NOMO-1 treated with DMSO at 0.1 percent for 48 hours (cell line): ENCODE results near the gene SNIP1.
A peak's percentile ranks its signal among the peaks of the same experiment; 100 is the strongest.
"Not testable (repeated sequence)": the region's sequence is repeated elsewhere in the genome, so short reads cannot be mapped to it uniquely, and the experiment has no call there.

ENCODE experiments used
- DNase-seq: peaks from one replicate; lab custom pipeline; 2025; ENCODE audit not compliant: unreplicated experiment; lab: John Stamatoyannopoulos, UW

SNIP1 gene, protein sequence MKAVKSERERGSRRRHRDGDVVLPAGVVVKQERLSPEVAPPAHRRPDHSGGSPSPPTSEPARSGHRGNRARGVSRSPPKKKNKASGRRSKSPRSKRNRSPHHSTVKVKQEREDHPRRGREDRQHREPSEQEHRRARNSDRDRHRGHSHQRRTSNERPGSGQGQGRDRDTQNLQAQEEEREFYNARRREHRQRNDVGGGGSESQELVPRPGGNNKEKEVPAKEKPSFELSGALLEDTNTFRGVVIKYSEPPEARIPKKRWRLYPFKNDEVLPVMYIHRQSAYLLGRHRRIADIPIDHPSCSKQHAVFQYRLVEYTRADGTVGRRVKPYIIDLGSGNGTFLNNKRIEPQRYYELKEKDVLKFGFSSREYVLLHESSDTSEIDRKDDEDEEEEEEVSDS

DNA sequence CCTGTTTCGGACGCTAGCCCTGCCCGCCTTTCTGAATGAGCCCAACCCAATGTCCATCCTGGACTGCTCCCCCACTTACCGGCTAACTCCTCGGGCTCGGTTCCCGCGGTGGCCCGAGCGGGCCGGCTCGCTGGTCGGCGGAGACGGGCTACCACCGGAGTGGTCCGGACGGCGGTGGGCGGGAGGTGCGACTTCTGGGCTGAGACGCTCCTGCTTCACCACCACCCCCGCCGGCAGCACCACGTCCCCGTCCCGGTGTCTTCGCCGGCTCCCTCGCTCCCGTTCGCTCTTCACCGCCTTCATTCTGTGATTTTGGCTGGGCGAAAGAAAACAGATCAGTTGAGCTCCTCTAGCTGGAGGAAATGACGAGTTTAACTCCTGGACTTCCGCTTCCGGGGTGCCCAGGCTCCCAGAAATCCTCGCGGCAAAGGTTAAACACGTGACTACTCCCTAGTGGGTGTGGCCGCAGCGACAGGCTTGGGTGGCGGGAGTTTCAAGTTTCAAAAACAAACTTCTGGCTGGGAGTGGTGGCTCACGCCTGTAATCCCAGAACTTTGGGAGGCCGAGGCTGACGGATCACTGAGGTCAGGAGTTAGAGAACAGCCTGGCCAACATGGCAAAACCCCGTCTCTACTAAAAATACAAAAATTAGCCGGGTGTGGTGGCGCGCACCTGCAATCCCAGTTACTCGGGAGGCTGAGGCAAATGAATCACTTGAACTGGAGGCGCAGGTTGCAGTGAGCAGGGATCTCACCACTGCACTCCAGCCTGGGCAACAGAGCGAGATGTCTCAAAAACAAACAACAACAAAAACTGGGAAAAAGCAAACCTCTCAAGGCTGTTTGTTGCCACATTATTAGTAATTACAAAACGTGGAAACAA lies at the start of gene SNIP1:
SNIP1 (minus strand) TSS at position 367 of the 882 bp plus-strand sequence; CDS start at position 303, 64 bp downstream.
- DNase-seq, result peak; percentile 84

DNA sequence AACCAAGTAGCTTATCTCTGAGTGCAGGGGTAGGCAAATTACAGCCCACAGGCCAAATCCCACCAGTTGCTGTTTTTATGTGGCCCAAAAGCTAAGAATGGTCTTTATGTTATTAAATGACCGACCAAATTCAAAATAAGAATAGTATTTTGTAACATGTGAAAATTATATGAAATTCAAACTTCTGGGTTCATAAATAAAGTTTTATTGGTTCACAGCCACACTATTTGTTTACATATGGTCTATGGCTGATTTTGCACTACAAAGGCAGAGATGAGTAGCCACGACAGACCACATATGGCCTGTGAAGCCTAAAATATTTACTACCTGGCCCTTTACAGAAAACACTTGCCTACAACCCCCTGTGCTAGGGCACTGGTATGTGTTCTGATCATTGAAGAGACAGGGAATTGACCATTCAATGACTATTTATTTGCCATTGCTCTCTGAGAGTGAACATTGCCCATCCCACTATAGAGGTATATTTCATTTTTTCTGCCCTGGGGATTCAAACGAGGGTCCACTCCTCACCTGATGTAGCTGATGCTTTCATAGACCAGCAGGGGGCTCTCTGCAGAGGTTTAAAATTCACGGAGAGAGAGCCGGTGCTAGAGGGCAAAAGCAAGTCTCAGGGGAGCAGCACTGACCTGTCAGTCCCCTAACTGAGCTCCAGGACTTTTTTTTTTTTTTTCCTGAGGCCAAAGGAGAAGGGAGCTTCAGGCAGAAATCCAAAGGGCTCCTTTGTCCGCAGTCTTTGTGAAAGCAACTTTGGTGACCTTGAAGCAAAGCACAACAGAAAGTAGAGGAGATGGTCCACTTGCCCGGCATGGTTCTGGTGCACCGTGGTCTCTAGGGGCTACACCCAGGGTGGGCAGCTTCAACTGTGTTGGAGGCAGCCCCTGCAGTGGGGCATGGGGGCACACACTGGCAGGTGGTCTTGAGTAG lies 48.9 kb upstream of the SNIP1 start:
- DNase-seq, result peak; percentile 44

DNA sequence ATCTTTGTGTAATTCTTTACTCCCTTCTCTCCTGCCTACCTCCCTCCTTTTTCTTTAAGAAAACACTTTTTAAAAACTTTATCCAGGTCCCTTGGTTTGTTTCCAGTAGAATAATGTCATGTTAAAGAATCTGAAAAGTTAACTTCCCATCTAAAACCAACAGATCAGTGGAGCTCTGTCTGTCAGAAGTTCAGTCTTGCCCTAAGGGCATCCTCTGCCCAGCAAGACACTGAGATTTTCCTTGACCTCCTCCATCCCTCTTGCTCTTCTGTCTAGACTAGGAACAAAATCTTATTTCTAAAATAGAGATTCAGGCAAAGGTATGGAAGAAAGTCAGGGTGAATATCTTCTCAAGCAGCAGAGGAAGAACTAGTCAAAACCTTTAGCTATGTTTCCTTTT lies 47.3 kb upstream of the SNIP1 start:
- DNase-seq, result no peak

DNA sequence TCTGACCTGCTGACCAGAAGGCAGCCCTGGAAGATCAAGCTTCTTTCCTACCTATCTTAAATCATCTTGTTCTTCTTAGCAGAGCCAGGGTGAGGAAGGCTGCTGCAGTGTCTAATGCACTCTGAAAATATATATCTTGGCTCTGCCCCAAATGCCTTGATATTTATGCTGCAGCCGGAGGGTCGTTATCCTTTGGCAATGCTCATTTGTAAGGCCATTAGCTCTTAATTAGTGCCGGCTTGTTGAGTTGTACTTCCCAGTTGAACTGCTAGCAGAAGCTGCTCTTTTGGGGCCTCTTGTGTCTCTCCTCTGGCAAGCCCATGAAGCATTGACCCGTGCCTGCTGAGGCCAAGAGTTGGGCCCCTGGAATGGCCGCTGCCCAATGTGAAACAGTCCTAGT lies 45.8 kb upstream of the SNIP1 start:
- no peak for DNase-seq

DNA sequence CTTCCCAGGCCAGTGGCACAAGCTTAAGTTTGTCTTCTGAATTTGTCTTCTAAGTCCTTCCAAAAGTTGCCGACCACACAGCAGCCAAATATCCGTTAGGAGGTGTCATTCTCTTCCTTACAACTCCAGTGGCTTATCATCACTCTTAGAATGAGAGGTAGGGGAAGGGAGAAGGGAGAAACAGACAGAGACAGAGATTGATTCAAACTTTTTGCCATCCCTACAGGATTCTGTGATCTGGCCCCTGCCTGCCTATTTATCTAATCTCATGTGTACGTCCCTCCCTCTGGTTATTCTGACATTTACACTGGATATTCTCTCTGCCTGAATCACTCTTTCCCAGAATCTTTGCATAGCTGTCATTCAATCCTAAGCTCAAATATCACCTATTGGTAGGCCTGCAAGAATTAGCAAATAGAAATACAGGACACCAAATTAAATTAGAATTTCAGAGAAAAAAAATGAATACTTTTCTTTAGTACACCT lies 42.1 kb upstream of the SNIP1 start:
- no peak for DNase-seq

DNA sequence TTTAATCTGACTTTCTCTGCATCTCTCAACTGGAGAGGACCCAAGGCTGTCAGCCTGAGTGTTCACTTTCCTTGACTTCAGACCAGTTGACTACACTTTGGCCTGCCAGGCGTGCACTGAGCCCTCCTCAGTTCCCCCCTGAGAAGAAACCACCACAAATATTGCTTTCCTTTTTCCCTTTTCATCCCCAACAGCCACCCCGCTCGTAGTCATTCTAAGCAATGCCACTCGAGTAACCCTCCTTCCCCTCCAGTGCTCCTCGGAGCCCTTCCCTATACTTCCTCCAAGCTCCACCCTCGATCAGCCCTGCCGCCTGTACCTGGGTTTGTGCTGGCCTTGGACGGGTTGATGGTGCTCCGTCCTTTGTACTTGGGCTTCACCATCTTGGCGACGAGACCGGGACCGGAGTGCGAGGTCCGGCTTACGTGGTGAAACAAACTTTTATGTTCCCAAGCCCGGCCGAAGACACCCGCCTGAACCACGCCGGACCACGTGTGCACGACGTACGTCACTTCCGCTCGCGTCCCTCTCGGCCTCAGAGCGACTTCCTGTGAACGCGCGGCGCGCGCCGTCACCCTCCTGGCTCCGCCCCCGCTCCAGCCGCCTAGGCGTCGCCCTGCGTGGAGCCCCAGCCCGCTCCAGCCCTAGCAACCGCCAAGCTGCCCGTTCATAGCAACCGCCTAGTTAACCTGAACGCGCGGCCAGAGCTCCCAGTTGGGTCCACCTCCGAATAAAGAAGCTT lies 41.5 kb upstream of the SNIP1 start, which contains the start of gene GNL2:
GNL2 (minus strand) TSS at position 498 of the 742 bp plus-strand sequence; CDS start at position 383, 115 bp downstream.
- peak; percentile 96 for DNase-seq

DNA sequence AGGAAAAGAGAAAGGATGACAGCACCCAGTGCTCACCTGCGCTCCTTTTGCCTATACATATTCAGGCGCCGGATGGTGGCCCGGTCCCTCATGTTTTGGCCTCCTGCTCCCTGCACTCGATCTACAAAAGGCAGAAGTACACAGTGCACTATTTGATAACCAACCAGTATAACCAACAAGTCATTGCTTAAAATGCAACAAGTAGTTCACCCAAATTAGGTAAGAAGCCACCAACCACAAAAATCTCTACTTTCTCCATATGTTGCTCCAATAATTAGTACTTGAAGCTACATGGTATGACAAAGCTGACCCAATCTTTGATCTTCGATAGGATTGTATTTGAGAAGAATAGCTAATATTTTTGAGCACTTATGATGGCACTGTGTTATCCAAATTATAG lies 39.6 kb upstream of the SNIP1 start:
- no peak for DNase-seq

DNA sequence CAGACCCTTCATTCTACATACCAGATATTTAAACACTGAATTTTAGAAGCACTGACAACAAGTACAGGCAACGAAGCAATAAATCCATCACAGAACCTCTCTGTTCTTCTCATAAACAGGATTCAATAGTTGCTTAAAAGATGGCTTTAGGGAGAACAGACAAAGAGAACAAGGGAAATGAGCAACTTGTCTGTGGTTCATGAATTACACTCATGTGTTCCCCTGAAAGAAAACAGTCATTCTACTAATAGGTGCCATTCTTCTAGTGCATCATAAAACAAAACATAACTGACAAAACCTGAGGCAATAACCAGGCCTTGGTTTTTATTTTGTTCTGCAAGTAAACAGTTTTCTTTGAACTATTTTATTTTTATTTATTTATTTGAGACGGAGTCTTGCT lies 34.8 kb upstream of the SNIP1 start:
- no peak for DNase-seq

DNA sequence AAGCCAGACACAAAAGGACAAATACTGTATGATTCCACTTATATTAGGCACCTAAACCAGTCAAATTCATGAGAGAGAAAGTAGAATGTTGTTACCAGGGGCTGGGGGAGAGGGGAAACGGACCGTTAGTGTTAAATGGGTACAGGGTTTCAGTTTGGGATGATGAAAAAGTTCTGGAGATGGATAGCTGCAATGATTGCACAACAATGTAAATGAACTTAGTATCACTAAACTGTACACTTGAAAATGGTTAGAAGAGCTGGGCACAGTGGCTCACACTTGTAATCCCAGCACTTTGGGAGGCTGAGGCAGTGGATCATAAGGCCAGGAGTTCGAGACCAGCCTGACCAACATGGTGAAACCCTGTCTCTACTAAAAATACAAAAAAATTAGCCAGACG lies 30.5 kb upstream of the SNIP1 start:
- not testable (repeated sequence) for DNase-seq

DNA sequence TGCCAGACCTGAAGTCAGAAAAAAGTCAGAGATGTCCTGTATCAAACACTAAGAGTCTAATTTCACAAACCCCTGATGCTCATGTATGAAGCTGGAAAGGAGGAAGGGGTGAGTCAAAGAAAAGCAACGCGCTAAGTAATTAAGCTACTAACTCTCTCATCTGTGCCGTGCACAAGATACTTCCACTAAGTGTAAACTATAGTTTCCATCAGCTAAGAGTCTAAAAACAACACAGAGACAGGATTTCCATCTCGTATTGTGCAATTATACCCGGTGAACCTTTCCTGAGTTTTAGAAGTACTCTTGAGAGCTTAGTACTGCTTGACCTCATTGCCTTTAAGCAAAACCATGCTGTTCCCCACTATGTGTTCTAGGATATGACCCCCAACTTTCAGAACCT lies 21.6 kb upstream of the SNIP1 start:
- no peak for DNase-seq

DNA sequence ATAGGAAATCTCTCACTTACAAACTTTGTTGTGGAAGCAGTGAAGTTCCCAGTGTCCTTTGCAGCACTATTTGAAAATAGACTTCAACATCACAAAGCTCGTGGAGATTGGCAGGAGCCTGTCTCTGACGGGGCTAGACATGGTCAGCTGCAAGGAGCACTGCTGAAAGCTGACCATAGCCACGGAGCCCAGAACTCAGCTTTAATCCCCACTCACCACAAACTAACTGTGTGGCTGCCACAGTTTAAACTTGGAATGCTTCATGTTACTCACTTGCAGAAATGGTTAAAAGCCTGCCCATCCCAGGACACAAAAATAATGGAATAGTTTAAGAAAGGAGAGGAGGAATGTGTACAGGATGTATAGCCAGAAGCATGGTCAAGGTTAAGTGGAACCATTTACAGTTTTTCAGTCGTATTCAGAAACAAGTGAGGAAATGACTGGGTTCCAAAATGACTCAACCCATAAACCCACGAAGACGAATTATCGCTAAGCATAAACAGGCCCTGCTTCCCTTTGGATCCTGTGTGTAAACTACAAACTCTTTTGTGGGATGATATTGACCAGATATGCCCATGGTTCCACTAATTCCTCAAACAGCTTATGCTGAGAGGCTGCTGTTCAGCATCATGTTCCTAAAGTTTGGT lies 20.9 kb upstream of the SNIP1 start:
- no peak for DNase-seq

DNA sequence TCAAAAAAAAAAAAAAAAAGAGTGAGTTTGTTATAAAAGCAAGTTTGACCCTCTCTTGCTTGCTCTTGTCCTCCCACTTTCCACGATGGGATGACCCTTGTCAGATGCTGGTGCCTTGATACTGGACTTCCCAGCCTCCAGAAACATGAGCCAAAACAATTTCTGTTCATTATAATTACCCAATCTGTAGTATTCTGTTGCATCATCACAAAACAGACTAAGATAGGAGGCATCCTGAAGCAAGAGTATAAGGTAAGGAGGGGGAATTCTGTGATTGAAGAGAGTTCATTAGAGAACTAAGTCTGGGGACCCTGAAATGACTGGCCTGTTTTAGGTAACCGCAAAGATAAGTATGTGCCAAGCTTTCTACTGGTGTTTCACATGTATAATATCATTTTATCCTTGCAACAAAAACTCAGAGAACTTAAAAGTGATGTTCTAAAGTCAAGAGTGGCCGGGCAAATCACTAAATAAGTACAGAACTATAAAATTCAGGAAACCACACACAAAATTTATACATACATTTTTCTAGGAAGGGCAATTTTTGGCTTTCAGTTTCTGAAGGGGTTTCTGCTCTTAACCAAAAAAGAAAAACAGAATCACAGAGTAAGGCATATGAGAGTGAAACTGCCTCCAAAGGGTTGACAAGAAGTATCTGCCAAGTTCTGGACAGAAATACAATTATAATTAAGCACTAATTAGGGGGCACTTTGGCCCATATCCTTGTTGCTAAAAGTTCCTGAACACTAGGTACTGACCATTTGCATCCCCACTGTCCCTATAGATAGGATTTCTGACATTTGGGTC lies 16.6 kb upstream of the SNIP1 start:
- no peak for DNase-seq

DNA sequence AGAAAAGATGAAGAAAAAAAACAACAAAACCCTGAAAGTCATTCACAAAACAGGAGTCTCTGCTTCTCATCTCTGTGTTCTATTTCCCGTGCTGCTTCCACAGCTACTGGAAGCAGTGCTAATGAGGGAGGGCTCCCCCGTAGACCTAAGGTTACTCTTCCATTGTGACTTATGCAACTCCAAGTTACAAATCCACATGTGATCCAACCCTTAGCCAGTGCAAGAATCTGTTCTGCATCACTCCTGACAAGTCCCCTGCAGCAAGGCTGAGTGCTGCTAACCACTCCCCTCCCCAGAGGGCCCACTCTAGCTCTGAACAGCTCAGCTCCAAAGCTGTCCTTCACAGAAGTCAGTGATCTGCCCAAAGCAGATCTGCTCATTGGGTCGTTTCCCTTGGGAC lies 12.9 kb upstream of the SNIP1 start:
- no peak for DNase-seq

DNA sequence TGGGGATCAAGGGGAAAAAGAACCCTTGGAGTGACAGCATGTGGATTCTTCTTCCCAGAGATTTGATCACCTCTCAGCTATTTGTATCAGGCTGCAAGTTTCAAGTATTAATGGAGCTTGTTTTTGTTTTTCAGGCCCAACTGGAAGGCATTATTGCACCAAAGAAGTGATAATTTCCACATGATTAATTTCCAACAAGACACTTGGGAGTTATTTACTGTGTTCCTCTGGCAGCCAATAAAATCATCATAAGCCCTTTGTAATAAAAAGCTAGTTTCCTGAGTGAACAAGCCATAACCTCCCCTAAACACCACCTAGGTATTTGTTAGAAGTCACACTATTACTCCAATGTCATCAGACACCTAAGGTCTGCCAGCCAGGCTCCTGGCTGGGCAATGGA lies 10.8 kb upstream of the SNIP1 start:
- no peak for DNase-seq

DNA sequence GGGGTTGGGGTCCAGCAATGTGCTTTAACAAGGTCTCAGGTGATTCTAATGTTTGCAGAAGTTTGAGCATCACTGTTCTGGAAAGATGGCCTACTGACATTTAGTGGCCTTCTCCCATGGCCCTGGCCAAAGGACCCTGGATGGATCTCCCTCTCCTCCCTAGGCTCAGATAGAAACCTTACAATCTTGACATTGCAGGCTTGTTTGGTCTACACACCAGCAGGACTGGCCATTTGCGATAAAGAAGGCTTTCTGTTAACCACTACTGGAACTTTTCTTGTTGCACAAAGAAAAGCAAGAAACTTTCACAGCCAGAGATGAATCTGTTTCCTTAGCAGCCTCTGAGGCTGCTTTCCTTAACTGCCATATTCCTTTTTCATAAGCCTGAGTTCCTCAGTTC lies 8.9 kb upstream of the SNIP1 start:
- no peak for DNase-seq

DNA sequence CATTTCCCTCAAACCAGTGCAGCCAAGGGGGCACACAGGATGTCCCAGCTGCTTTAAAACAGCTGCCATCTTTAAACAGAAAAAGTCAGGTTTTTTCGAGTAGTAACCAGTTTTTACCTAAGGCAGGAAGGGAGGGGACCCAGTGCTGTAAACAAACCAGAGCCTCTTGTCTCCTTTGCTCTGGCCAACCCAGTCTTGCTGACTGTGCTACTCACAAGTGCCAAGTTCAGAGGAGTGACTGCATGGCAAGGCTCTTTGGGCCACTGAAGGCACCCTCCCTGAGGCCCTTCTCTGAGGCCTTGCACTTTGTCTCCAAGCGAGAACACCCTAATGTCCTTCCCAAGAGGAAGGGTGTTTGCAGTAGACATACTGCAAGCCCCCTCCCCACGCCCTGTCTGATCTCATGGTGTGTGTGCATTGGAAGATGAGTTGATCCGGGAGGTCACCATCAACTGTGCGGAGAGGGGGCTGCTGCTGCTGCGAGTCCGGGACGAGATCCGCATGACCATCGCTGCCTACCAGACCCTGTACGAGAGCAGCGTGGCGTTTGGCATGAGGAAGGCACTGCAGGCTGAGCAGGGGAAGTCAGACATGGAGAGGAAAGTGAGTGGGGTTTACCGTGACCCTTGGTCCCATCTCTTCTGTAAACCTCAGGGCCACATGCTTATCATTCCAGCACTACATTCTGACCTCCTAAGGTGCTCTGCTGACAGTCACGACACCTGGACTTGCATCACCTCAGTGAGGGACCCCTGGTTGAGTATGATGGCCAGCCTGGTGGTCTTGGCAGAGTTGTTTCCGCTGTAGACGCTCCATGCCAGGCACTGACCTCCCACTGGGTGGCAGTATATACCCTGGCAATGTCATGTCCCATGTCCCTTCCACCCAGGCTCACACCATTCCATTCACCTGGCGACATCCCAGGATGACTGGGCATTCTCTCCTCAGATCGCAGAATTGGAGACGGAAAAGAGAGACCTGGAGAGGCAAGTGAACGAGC lies 7.3 kb upstream of the SNIP1 start:
- DNase-seq, result no peak

DNA sequence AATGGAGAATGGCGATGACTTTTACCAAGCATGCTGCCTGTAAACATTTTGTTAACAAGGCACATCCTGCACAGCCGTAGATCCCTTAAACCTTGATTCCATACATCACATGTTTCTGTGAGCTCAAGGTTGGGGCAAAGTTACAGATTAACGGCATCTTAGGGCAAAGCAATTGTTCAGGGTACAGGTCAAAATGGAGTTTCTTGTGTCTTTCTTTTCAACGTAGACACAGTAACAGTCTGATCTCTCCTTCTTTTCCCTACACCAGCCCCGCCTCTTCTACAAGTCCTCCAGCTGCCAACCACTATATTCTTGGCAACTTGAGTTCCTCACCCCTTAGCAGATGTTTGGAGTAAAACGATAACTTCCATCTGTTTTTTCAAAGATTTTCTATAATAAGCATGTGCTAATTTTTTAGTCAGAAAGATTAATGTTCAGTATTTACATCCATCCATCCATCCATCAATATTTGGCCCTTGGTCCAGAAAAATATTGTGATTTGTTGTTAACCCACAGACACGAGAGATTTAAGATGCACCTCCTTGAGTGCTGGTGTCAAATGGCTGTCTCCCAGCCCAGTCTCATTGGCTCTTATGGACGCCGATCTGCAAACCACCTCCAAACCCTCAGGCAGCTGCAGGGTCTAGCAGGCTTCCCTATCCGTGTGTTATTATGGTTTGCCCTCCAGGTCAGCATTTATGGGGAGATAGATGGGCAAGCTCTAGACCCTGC lies 6.5 kb upstream of the SNIP1 start:
- DNase-seq, result no peak
